HL-60 (cell line): ENCODE measurements around the gene PLXNA2.

Experiments
- POLR2AphosphoS5 ChIP-seq: IDR thresholded peaks from 2 replicates; pipeline ENCODE4 v1.6.1; 2012; ENCODE audit warnings: low read depth
- TF ChIP-seq, protein P1 (sequence below): IDR thresholded peaks from 2 replicates; pipeline ENCODE4 v1.6.1; 2012; ENCODE audit warnings: low read depth; ENCODE audit not compliant: insufficient replicate concordance
- TF ChIP-seq, protein P2 (sequence below): IDR thresholded peaks from one replicate; pipeline ENCODE4 v1.5.1; 2011; ENCODE audit warnings: low read length, control low read depth, inconsistent platforms; ENCODE audit not compliant: insufficient read depth

DNA sequence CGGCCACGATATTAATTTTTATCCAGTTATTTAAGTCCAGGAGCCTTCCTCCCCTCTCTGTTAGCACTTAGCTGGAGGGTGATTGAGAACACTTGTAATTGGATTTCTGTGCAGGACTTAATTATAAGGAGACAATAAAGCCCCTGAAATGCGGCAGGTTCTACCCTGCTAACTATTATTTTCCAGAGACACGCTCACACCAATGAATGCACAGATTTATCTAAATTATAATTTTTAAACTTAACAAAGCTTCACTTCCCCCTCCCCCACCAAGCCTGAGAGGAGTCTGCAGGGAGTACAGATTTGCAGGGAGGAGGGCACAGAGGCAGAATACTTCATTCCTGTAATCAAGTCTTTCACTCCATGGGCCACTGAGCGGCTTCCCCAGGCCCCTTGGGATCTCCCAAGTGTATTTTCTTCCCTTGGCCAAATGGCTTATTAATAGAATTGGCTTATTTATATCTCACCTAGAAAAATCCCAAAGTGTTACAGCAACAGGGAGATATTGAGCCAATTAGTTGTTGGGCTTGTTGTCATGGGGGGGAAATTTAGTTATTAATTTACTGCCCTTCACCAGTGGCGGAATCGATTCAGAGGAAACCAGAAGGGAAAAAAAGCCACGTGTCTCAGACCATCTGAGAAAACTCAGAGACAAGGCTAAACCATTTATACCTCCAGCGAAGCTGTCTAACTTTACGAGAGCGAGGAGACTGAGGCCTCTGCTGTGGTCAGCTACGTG is 234.3 kb downstream of the PLXNA2 start:
- TF ChIP-seq, protein P1, sequence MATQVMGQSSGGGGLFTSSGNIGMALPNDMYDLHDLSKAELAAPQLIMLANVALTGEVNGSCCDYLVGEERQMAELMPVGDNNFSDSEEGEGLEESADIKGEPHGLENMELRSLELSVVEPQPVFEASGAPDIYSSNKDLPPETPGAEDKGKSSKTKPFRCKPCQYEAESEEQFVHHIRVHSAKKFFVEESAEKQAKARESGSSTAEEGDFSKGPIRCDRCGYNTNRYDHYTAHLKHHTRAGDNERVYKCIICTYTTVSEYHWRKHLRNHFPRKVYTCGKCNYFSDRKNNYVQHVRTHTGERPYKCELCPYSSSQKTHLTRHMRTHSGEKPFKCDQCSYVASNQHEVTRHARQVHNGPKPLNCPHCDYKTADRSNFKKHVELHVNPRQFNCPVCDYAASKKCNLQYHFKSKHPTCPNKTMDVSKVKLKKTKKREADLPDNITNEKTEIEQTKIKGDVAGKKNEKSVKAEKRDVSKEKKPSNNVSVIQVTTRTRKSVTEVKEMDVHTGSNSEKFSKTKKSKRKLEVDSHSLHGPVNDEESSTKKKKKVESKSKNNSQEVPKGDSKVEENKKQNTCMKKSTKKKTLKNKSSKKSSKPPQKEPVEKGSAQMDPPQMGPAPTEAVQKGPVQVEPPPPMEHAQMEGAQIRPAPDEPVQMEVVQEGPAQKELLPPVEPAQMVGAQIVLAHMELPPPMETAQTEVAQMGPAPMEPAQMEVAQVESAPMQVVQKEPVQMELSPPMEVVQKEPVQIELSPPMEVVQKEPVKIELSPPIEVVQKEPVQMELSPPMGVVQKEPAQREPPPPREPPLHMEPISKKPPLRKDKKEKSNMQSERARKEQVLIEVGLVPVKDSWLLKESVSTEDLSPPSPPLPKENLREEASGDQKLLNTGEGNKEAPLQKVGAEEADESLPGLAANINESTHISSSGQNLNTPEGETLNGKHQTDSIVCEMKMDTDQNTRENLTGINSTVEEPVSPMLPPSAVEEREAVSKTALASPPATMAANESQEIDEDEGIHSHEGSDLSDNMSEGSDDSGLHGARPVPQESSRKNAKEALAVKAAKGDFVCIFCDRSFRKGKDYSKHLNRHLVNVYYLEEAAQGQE: no peak
- no peak for TF ChIP-seq POLR2AphosphoS5
- TF ChIP-seq, protein P2, sequence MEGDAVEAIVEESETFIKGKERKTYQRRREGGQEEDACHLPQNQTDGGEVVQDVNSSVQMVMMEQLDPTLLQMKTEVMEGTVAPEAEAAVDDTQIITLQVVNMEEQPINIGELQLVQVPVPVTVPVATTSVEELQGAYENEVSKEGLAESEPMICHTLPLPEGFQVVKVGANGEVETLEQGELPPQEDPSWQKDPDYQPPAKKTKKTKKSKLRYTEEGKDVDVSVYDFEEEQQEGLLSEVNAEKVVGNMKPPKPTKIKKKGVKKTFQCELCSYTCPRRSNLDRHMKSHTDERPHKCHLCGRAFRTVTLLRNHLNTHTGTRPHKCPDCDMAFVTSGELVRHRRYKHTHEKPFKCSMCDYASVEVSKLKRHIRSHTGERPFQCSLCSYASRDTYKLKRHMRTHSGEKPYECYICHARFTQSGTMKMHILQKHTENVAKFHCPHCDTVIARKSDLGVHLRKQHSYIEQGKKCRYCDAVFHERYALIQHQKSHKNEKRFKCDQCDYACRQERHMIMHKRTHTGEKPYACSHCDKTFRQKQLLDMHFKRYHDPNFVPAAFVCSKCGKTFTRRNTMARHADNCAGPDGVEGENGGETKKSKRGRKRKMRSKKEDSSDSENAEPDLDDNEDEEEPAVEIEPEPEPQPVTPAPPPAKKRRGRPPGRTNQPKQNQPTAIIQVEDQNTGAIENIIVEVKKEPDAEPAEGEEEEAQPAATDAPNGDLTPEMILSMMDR: no peak
